Fibroblast of pulmonary artery (primary cell): ENCODE measurements around the gene OSBPL6.
"Not testable (repeated sequence)": the region's sequence is repeated elsewhere in the genome, so short reads cannot be mapped to it uniquely, and the experiment has no call there.

Experiments used
- DNase-seq: peaks from one replicate; pipeline ENCODE4 v3.0.0-alpha.2; 2010; ENCODE audit warnings: low read depth
- H3K4me3 ChIP-seq: replicated peaks from 2 replicates; pipeline ENCODE4 v1.5.1; 2011; ENCODE audit warnings: low read depth, mild to moderate bottlenecking, control low read depth, low read length, moderate library complexity
- CTCF ChIP-seq: IDR thresholded peaks from 2 replicates; pipeline ENCODE4 v1.5.1; 2011; ENCODE audit warnings: mild to moderate bottlenecking, control low read depth, low read length, inconsistent platforms; ENCODE audit errors: missing control alignments

The OSBPL6 gene

DNA sequence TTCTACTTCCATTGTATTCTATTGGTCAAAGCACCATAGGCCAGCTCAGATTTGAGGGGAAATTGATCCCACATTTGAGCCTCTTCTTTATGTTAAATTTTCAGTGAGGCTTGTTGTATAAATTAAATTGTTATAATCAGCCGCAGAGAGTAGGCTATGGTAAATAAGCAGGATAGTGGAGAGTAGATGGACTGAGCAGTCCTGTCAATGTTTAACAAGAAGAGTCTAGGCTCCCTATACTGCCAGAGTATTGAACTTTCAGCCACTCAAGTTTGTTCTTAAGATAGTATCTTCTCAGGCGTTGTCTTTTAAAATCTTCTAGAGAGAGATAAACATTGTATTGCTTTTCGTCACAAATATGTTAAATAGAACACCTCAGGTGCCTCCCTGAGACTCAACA lies 155.7 kb downstream of the OSBPL6 start:
- TF ChIP-seq CTCF = no peak
- H3K4me3 ChIP-seq = no peak overlapping the region
- DNase-seq = no peak

- not testable (repeated sequence) for DNase-seq
These were observed 163.4 kb downstream of the OSBPL6 start for GRCh38 chr2:178357704-178358103.

GRCh38 chr2:178359192-178359912 lies 165.0 kb downstream of the OSBPL6 start:
- no peak for DNase-seq
- no peak for TF ChIP-seq CTCF

More at GRCh38 chr2:178357704-178358103, 163.4 kb downstream of the OSBPL6 start:
- not testable (repeated sequence) for H3K4me3 ChIP-seq

GRCh38 chr2:178361588-178361987 lies 167.3 kb downstream of the OSBPL6 start:
- DNase-seq = no peak
- TF ChIP-seq CTCF = no peak
- H3K4me3 ChIP-seq = no peak overlapping the region

More at GRCh38 chr2:178359192-178359912, 165.0 kb downstream of the OSBPL6 start:
- no peak overlapping the region for H3K4me3 ChIP-seq

DNA sequence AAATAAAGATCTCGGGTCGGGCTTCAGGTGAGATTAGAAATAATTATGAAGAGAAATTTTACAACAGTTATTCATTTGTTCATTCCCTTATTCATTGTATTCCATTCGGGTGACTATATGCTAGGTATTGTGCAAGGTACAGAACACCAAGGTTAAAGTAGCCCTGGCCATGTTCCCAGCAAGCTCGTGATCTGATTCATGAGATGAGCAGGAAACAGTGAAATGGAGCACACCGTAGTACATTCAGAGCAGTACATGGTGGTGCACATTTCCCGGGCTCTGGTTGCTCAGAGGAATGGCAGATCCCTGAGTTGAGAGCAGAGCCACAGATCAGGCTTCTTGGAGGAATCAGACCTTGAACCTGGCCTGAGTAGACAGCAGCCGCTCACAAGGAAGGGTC lies 168.9 kb downstream of the OSBPL6 start:
- DNase-seq = peak; percentile 90
- TF ChIP-seq CTCF = no peak

GRCh38 chr2:178365116-178365515 lies 170.8 kb downstream of the OSBPL6 start:
- H3K4me3 ChIP-seq = no peak overlapping the region
- TF ChIP-seq CTCF = no peak
- no peak for DNase-seq

More for the DNA sequence above, 168.9 kb downstream of the OSBPL6 start:
- no peak overlapping the region for H3K4me3 ChIP-seq

DNA sequence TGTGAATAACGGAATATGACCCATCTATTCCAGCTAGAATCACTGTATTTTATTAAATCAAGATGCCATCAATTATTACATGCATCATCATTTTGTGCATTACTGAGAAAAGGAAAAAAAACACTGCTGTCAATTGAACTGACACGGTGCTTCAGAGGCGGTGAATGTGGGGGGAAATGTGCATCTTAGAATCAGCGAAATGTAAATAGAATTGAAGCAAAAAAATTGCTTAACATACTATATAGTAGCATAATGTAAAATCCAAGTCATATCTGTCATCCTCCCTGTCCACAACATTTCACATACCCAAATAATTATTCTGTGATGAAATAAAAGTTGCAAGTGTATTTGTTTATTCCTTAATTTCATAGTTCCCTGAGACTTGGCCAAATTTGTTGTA lies 172.1 kb downstream of the OSBPL6 start:
- TF ChIP-seq CTCF = no peak
- DNase-seq = no peak

More for the DNA sequence above, 172.1 kb downstream of the OSBPL6 start:
- H3K4me3 ChIP-seq = no peak overlapping the region
